HEK293T (cell line): Measurements from ENCODE around the gene TM4SF4.
A peak's percentile ranks its signal among the peaks of the same experiment; 100 is the strongest.

Source experiments
- CTCF ChIA-PET: fragments of 350-600 bp; formaldehyde crosslinking; extraction: SDS; loops from one replicate; lab custom pipeline; 2021; ENCODE audit warnings: antibody characterized with exemption, inconsistent platforms; lab: Yijun Ruan, JAX
- POLR2A ChIA-PET: fragments of 350-600 bp; formaldehyde crosslinking; extraction: SDS; loops from one replicate; lab custom pipeline; 2020; ENCODE audit warnings: antibody characterized with exemption, inconsistent platforms; lab: Yijun Ruan, JAX
- DNase-seq: peaks from one replicate; pipeline ENCODE4 v3.0.0; 2012; ENCODE audit warnings: mixed read lengths; ENCODE audit errors: extremely low spot score
- ARNT ChIP-seq: fragments of 450-650 bp; IDR thresholded peaks from 2 replicates; pipeline ENCODE4 v1.6.1; 2017; ENCODE audit warnings: mild to moderate bottlenecking
- BHLHE40 ChIP-seq: fragments of 450-650 bp; IDR thresholded peaks from 2 replicates; pipeline ENCODE4 v1.6.1; 2016; ENCODE audit warnings: mild to moderate bottlenecking, moderate library complexity, borderline replicate concordance
- CTBP1 ChIP-seq: fragments of 450-650 bp; IDR thresholded peaks from 2 replicates; pipeline ENCODE4 v1.6.1; 2016; ENCODE audit warnings: borderline replicate concordance
- ELF4 ChIP-seq: fragments of 450-650 bp; IDR thresholded peaks from 2 replicates; pipeline ENCODE4 v1.6.1; 2017; ENCODE audit warnings: antibody characterized with exemption
- FOXA1 ChIP-seq: fragments of 450-650 bp; IDR thresholded peaks from 2 replicates; pipeline ENCODE4 v1.6.1; 2016; ENCODE audit warnings: mild to moderate bottlenecking
- FOXK2 ChIP-seq: fragments of 450-650 bp; IDR thresholded peaks from 2 replicates; pipeline ENCODE4 v1.6.1; 2016; ENCODE audit warnings: mild to moderate bottlenecking
- FOXM1 ChIP-seq: fragments of 450-650 bp; IDR thresholded peaks from 2 replicates; pipeline ENCODE4 v1.6.1; 2017; ENCODE audit warnings: mild to moderate bottlenecking, borderline replicate concordance
- HDGF ChIP-seq: fragments of 450-650 bp; IDR thresholded peaks from 2 replicates; pipeline ENCODE4 v1.6.1; 2017; ENCODE audit warnings: antibody characterized with exemption, borderline replicate concordance
- L3MBTL2 ChIP-seq: fragments of 450-650 bp; conservative IDR thresholded peaks from 2 replicates; pipeline ENCODE4 v1.6.1; 2016; ENCODE audit warnings: mild to moderate bottlenecking
- LEF1 ChIP-seq: fragments of 450-650 bp; IDR thresholded peaks from 2 replicates; pipeline ENCODE4 v1.6.1; 2017; ENCODE audit warnings: mild to moderate bottlenecking, borderline replicate concordance
- NFRKB ChIP-seq: fragments of 450-650 bp; IDR thresholded peaks from 2 replicates; pipeline ENCODE4 v1.6.1; 2016; ENCODE audit warnings: mild to moderate bottlenecking, moderate library complexity
- PKNOX1 ChIP-seq: fragments of 450-650 bp; IDR thresholded peaks from 2 replicates; pipeline ENCODE4 v1.6.1; 2016
- SP1 ChIP-seq: fragments of 450-650 bp; IDR thresholded peaks from 2 replicates; pipeline ENCODE4 v1.6.1; 2017
- SUZ12 ChIP-seq: fragments of 450-650 bp; IDR thresholded peaks from 2 replicates; pipeline ENCODE4 v1.6.1; 2016; ENCODE audit warnings: mild to moderate bottlenecking
- TARDBP ChIP-seq: fragments of 450-650 bp; IDR thresholded peaks from 2 replicates; pipeline ENCODE4 v1.6.1; 2016
- ZNF384 ChIP-seq: fragments of 450-650 bp; IDR thresholded peaks from 2 replicates; pipeline ENCODE4 v1.6.1; 2016

The TM4SF4 gene

GRCh38 chr3:149514471-149514870 lies 40.0 kb downstream of the TM4SF4 start:
- CTCF ChIA-PET: interaction anchor here (0.7 to 1.3 kb wide), 2 partner anchors 17 to 257 kb away, joined by 3 to 6 read pairs; no protein-coding TSS in a partner anchor
- no peak for DNase-seq
- TF ChIP-seq FOXK2: no peak
- TF ChIP-seq ELF4: no peak
- TF ChIP-seq FOXA1: no peak
- TF ChIP-seq TARDBP: no peak
- TF ChIP-seq ARNT: no peak
- TF ChIP-seq HDGF: no peak
- no peak for TF ChIP-seq SP1
- no peak for TF ChIP-seq SUZ12
- no peak for TF ChIP-seq L3MBTL2
- POLR2A ChIA-PET: no interaction called here

GRCh38 chr3:149515249-149515648 lies 40.8 kb downstream of the TM4SF4 start:
- no peak for TF ChIP-seq ELF4
- no peak for TF ChIP-seq ARNT
- ChIA-PET POLR2A (no interaction called here), CTCF (no interaction called here)
- DNase-seq: no peak

- ChIA-PET CTCF (no interaction called here), POLR2A (no interaction called here)
- DNase-seq: no peak
- TF ChIP-seq L3MBTL2 (no peak), SP1 (no peak), SUZ12 (no peak), TARDBP (no peak), LEF1 (no peak), CTBP1 (no peak), HDGF (no peak)
Observed at GRCh38 chr3:149516920-149517319, 42.4 kb downstream of the TM4SF4 start.

GRCh38 chr3:149519912-149520311 lies 45.4 kb downstream of the TM4SF4 start:
- ChIA-PET POLR2A (no interaction called here), CTCF (interaction anchor here (0.6 kb wide), 1 partner anchor 389 kb away, joined by 3 read pairs; no protein-coding TSS in a partner anchor)
- no peak for TF ChIP-seq FOXK2
- TF ChIP-seq FOXM1: no peak
- TF ChIP-seq TARDBP: no peak
- TF ChIP-seq FOXA1: no peak
- no peak for TF ChIP-seq NFRKB
- TF ChIP-seq SP1: no peak
- TF ChIP-seq BHLHE40: no peak
- TF ChIP-seq SUZ12: no peak
- TF ChIP-seq L3MBTL2: no peak
- no peak for TF ChIP-seq ELF4
- TF ChIP-seq LEF1: no peak
- no peak for TF ChIP-seq CTBP1
- TF ChIP-seq PKNOX1: no peak
- no peak for TF ChIP-seq ZNF384
- TF ChIP-seq HDGF: no peak
- no peak for TF ChIP-seq ARNT
- DNase-seq: no peak

- DNase-seq: no peak
- TF ChIP-seq SP1: no peak
- no peak for TF ChIP-seq ARNT
- no peak for TF ChIP-seq NFRKB
- TF ChIP-seq ZNF384: no peak
- TF ChIP-seq ELF4: no peak
- TF ChIP-seq SUZ12: no peak
- TF ChIP-seq PKNOX1: no peak
- no peak for TF ChIP-seq FOXK2
- TF ChIP-seq BHLHE40: no peak
- no peak for TF ChIP-seq FOXM1
- TF ChIP-seq FOXA1: no peak
- no peak for TF ChIP-seq HDGF
- no peak for TF ChIP-seq LEF1
- no peak for TF ChIP-seq CTBP1
- no peak for TF ChIP-seq TARDBP
- TF ChIP-seq L3MBTL2: no peak
- ChIA-PET CTCF (no interaction called here), POLR2A (no interaction called here)
Observed at GRCh38 chr3:149523512-149524299, 49.2 kb downstream of the TM4SF4 start.

- peak; percentile 18 for DNase-seq
- ChIA-PET CTCF (interaction anchor here (0.7 kb wide), 1 partner anchor 59 kb away, joined by 3 read pairs; no protein-coding TSS in a partner anchor), POLR2A (no interaction called here)
- no peak for TF ChIP-seq NFRKB
- no peak for TF ChIP-seq PKNOX1
- TF ChIP-seq BHLHE40: no peak
- no peak for TF ChIP-seq HDGF
- no peak for TF ChIP-seq CTBP1
- TF ChIP-seq LEF1: no peak
- TF ChIP-seq ELF4: no peak
- no peak for TF ChIP-seq FOXA1
- TF ChIP-seq TARDBP: no peak
- no peak for TF ChIP-seq FOXK2
Observed at GRCh38 chr3:149527531-149528339, 53.2 kb downstream of the TM4SF4 start.
